Pancreas (tissue), 10 donors: ENCODE measurements around the gene EIF6. TPM values are rescaled to one million over a fixed set of nuclear protein-coding genes. Genes with fewer than 3 reads are reported as not detected.
"Not testable (repeated sequence)": the region's sequence is repeated elsewhere in the genome, so short reads cannot be mapped to it uniquely, and the experiment has no call there.

Source experiments
- ATAC-seq, 4 donors: fragments of 200-7000 bp; cut with Tn5 transposase; one replicate each; pipeline versions ENCODE4 v1.8.0 to v1.9.1; 2020; ENCODE audit warnings: mild to moderate bottlenecking in 4 of 4, moderate library complexity in 4 of 4
- DNase-seq, 6 donors: peaks; one replicate each; pipeline ENCODE4 v3.0.0-alpha.2; 2020
- FAIRE-seq: peaks from 2 replicates; lab custom pipeline; 2012; peaks lifted over from hg19 to GRCh38; lab: Jason Lieb, UNC
- H3K27ac ChIP-seq, 4 donors: fragments of 200-600 bp; sonication (generic); 1 replicate in 3 of 4; 2 replicates in 1 of 4; pipeline versions ENCODE4 v1.5.0 to v1.8.0; 2020
- H3K27me3 ChIP-seq, 4 donors: fragments of 200-600 bp; one replicate each; pipeline ENCODE4 v1.8.0; 2021
- H3K36me3 ChIP-seq, 3 donors: fragments of 200-600 bp; sonication (generic) in 1 of 3; one replicate each; pipeline versions ENCODE4 v1.5.0 to v1.8.0; 2020 to 2021
- H3K4me1 ChIP-seq, 3 donors: fragments of 200-600 bp; one replicate each; pipeline ENCODE4 v1.8.0; 2021
- H3K4me3 ChIP-seq, 4 donors: fragments of 200-600 bp; sonication (generic) in 2 of 4; one replicate each; pipeline versions ENCODE4 v1.5.0 to v1.8.0; 2020 to 2021
- H3K9me3 ChIP-seq, 4 donors: fragments of 200-600 bp; one replicate each; pipeline ENCODE4 v1.8.0; 2021
- CTCF ChIP-seq, 4 donors: fragments of 200-600 bp; sonication (generic) in 3 of 4; IDR thresholded peaks; one replicate each; pipeline versions ENCODE4 v1.5.0 to v1.8.0; 2021; ENCODE audit warnings: antibody characterized with exemption in 4 of 4
- WGBS, 2 donors: extraction: QIAGEN DNeasy Blood & Tissue Kit; methylation state at CpG; one replicate each; pipeline ENCODE4 v1.1.7; 2013; 5-methylcytosine and 5-hydroxymethylcytosine counted together
- intact Hi-C, 3 donors: fragments of 100-400 bp; cut with DNase I; formaldehyde crosslinking; loops; one replicate each; pipeline versions ENCODE4 v1.11.1 to v1.14.2; 2022
- polyA plus RNA-seq, 2 donors: library from polyadenylated mRNA; stranded (reverse); fragments of 200-250 nt; gene quantifications; one replicate each; pipeline ENCODE4 v1.2.3, GENCODE V29; 2013
- total RNA-seq, 6 donors: library from RNA; stranded (reverse); fragmentation: NEBNext Ultra II Directional in 4 of 6; extraction: Animal tissue kit (Norgen Biotek cat#: 25700) in 4 of 6; gene quantifications; one replicate each; pipeline versions ENCODE4 v1.2.1 to v1.2.4, GENCODE V29; 2021 to 2023
- donor health status: healthy with polysubstance abuse.
- donor health status: DM: no; HTN: no; CAD: no; lungs with moderate emphysema.
- donor health status: DM: no; HTN: no; CAD: no.
- donor health status: control.
- donor health status: control.
- donor health status: Bipolar disorder and iron deficiency.
- donor health status: DM: yes; HTN: yes; CAD: no.
- donor health status: DM: no; HTN: no; CAD: no.
- donor health status: DM: no; HTN: no; CAD: no.
- donor health status: DM: yes; HTN: yes; CAD: no.

EIF6 gene
- total and polyA plus RNA-seq, 8 donors: 30.6 to 79.4 (median 50.4) TPM

GRCh38 chr20:35254448-35254999, 30.0 kb downstream of the EIF6 start:
- ATAC-seq (peak in 1 of 4 donors; percentile 22), DNase-seq (no peak), FAIRE-seq (no peak)
- intact Hi-C loops: no loop called here
- Histone ChIP-seq H3K4me3 (no peak overlapping the region), H3K27ac (no peak overlapping the region), H3K27me3 (no peaks in the 10 kb centered on the region), H3K36me3 (no peaks in the 10 kb centered on the region), H3K9me3 (no peaks in the 10 kb centered on the region), H3K4me1 (peaks cover 6 to 12% (median 7%) of the 10 kb centered on the region in 3 donors)
- WGBS, 2 donors: 94 to 96% methylated on average over 12 of the region's 12 CpGs
- TF ChIP-seq CTCF (IDR thresholded peaks at IDR 0.05): no peak

- Histone ChIP-seq H3K27ac (no peak overlapping the region), H3K9me3 (no peaks in the 10 kb centered on the region), H3K27me3 (no peaks in the 10 kb centered on the region), H3K4me1 (peaks cover 5 to 7% (median 5%) of the 10 kb centered on the region in 3 donors), H3K36me3 (no peaks in the 10 kb centered on the region), H3K4me3 (no peak overlapping the region)
- ATAC-seq (no peak), DNase-seq (no peak), FAIRE-seq (no peak)
- intact Hi-C loops: no loop called here
- TF ChIP-seq CTCF (IDR thresholded peaks at IDR 0.05): no peak
- WGBS, 2 donors: 72 to 79% methylated on average over 3 of the region's 3 CpGs
Measured at GRCh38 chr20:35253010-35253409, 31.6 kb downstream of the EIF6 start.

GRCh38 chr20:35252598-35252997, 32.0 kb downstream of the EIF6 start:
- intact Hi-C loops, H3K27ac ChIP-seq, H3K9me3 ChIP-seq, ATAC-seq, FAIRE-seq, H3K36me3 ChIP-seq, H3K27me3 ChIP-seq, DNase-seq, H3K4me3 ChIP-seq, H3K4me1 ChIP-seq: not testable (repeated sequence)
- 87 to 93% methylated on average over 2 of the region's 2 CpGs for WGBS, 2 donors

GRCh38 chr20:35252037-35252461, 32.5 kb downstream of the EIF6 start:
- Histone ChIP-seq H3K27ac (no peak overlapping the region), H3K27me3 (no peaks in the 10 kb centered on the region), H3K4me1 (no peaks in the 10 kb centered on the region), H3K9me3 (no peaks in the 10 kb centered on the region), H3K4me3 (no peak overlapping the region), H3K36me3 (no peaks in the 10 kb centered on the region)
- FAIRE-seq (no peak), ATAC-seq (no peak), DNase-seq (no peak)
- intact Hi-C loops: no loop called here
- TF ChIP-seq CTCF (IDR thresholded peaks at IDR 0.05): no peak
- WGBS, 2 donors: 66 to 82% methylated on average over 2 of the region's 2 CpGs

- WGBS, 2 donors: 87 to 92% methylated on average over 2 of the region's 2 CpGs
- Histone ChIP-seq H3K4me1 (no peaks in the 10 kb centered on the region), H3K9me3 (no peaks in the 10 kb centered on the region), H3K27ac (no peak overlapping the region), H3K36me3 (no peaks in the 10 kb centered on the region), H3K27me3 (no peaks in the 10 kb centered on the region), H3K4me3 (no peak overlapping the region)
- no peak for FAIRE-seq
- intact Hi-C loops: no loop called here
- no peak for TF ChIP-seq CTCF (IDR thresholded peaks at IDR 0.05)
- DNase-seq: no peak
- no peak for ATAC-seq
Measured at GRCh38 chr20:35251613-35251940, 33.0 kb downstream of the EIF6 start.
